Heart left ventricle (tissue), 16 donors: ENCODE results near the gene SLC46A3. TPM values are rescaled to one million over a fixed set of nuclear protein-coding genes. Genes with fewer than 3 reads are reported as not detected.
A peak's percentile ranks its signal among the peaks of the same experiment; 100 is the strongest.
"Not testable (repeated sequence)": the region's sequence is repeated elsewhere in the genome, so short reads cannot be mapped to it uniquely, and the experiment has no call there.

Source experiments
- ATAC-seq, 4 donors: fragments of 200-7000 bp; cut with Tn5 transposase; one replicate each; pipeline ENCODE4 v1.9.1; 2020 to 2022; ENCODE audit warnings: moderate library complexity in 4 of 4, mild to moderate bottlenecking in 3 of 4, moderate number of reproducible peaks in 1 of 4
- DNase-seq, 5 donors: peaks; one replicate each; pipeline ENCODE4 v3.0.0-alpha.2; 2020
- H3K27ac ChIP-seq, 12 donors: fragments of 200-600 bp; sonication (generic) in 4 of 12; one replicate each; pipeline versions ENCODE4 v1.5.0 to v1.8.0; 2016 to 2022; ENCODE audit warnings: mild to moderate bottlenecking in 2 of 12
- H3K27me3 ChIP-seq, 9 donors: fragments of 200-600 bp; sonication (generic) in 2 of 9; one replicate each; pipeline versions ENCODE4 v1.5.1 to v1.8.0; 2016 to 2022; ENCODE audit warnings: mild to moderate bottlenecking in 3 of 9
- H3K36me3 ChIP-seq, 9 donors: fragments of 200-600 bp; sonication (generic) in 2 of 9; one replicate each; pipeline versions ENCODE4 v1.5.0 to v1.8.0; 2018 to 2022; ENCODE audit warnings: mild to moderate bottlenecking in 2 of 9
- H3K4me1 ChIP-seq, 12 donors: fragments of 200-600 bp; sonication (generic) in 4 of 12; one replicate each; pipeline versions ENCODE4 v1.5.0 to v1.8.0; 2016 to 2022; ENCODE audit warnings: mild to moderate bottlenecking in 3 of 12
- H3K4me3 ChIP-seq, 12 donors: fragments of 200-600 bp; sonication (generic) in 4 of 12; one replicate each; pipeline versions ENCODE4 v1.5.0 to v1.8.0; 2017 to 2022; ENCODE audit warnings: mild to moderate bottlenecking in 9 of 12, moderate library complexity in 4 of 12
- H3K9me3 ChIP-seq, 12 donors: fragments of 200-600 bp; sonication (generic) in 4 of 12; one replicate each; pipeline versions ENCODE4 v1.5.0 to v1.8.0; 2016 to 2022; ENCODE audit warnings: mild to moderate bottlenecking in 1 of 12
- POLR2A ChIP-seq, 2 donors: fragments of 450-650 bp; IDR thresholded peaks; one replicate each; pipeline ENCODE4 v1.6.1; 2017; ENCODE audit warnings: antibody characterized with exemption in 2 of 2, mild to moderate bottlenecking in 2 of 2, moderate library complexity in 2 of 2
- WGBS, 4 donors: extraction: QIAGEN DNeasy Blood & Tissue Kit in 2 of 4; methylation state at CpG; one replicate each; pipeline versions ENCODE4 v1.1.5 to v1.1.7; 2013 to 2018; 5-methylcytosine and 5-hydroxymethylcytosine counted together
- intact Hi-C, 10 donors: fragments of 100-400 bp; cut with DNase I; formaldehyde crosslinking; loops; one replicate each; pipeline versions ENCODE4 v1.11.1 to v1.14.2; 2022
- polyA plus RNA-seq, 2 donors: library from polyadenylated mRNA; stranded (reverse); fragments of 200-250 nt; gene quantifications; one replicate each; pipeline ENCODE4 v1.2.3, GENCODE V29; 2013
- total RNA-seq, 9 donors: library from RNA; depleted of rRNA in 2 of 9; stranded (reverse); fragments of >200 nt in 2 of 9; fragmentation: NEBNext Ultra II Directional in 3 of 9; extraction: Animal tissue kit (Norgen Biotek cat#: 25700) in 3 of 9; gene quantifications; one replicate each; pipeline versions ENCODE4 v1.1.0 to v1.2.4, GENCODE V29; 2016 to 2023
- TF ChIP-seq, protein P1 (sequence below), 12 donors: fragments of 200-600 bp; sonication (generic) in 4 of 12; IDR thresholded peaks; one replicate each; pipeline versions ENCODE4 v1.5.0 to v1.8.0; 2018 to 2022; ENCODE audit warnings: antibody characterized with exemption in 12 of 12, mild to moderate bottlenecking in 5 of 12
- donor health status: ischemic (EF 13 %, LVEDD 7.1; RV severe dilation, severe dysfunction).
- donor health status: healthy with polysubstance abuse.
- donor health status: DM: no; HTN: yes; CAD: no.
- donor health status: DM: no; HTN: no; CAD: no.
- donor health status: ischemic (EF 25% LVEDD 6.9; RV normal size, moderate dysfunction).
- donor health status: ischemic (EF 25% LVEDD 5.7; RV mildly dilated, moderate dysfunction).
- donor health status: healthy.
- donor health status: DM: yes; HTN: yes; CAD: no.
- donor health status: ischemic (EF 35%, LVEDD 5.7; RV mildly dilated, moderate dysfunction).
- donor health status: nonischemic (EF 11% LVEDD 7.7; RV severe dilation, severe dysfunction).
- donor health status: DM: yes; HTN: yes; CAD: no.
- donor health status: PGD.
- donor health status: ischemic (EF 29% LVEDD 5.4; RV normal size, mild dysfunction).
- donor health status: nonischemic (EF 23%, LVEDD 6.1; RV moderate dilation, normal function).

SLC46A3 gene
- total and polyA plus RNA-seq, 11 donors, result 11.1 to 18.1 (median 16.2) TPM

DNA sequence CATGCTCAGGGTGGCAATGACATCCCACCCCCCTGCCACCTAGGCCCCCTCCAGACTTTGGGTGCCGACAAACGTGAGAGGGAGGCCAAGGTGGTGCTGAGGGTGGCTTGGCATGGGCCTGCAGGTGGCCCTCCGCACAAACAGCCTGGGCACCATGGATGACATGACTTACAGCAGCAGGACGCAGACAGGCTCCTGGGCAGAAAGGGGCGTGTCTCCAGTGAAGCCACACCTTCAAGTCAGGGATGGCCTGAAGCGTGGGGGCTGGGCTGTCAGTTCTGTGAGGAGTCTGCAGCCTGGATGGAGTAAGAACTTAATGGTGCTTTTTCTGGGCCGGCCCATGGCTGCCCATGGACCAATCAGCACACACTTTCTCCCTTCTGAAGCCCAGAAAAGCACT lies 34.5 kb downstream of the SLC46A3 start:
- intact Hi-C loops, result loop anchor here in 5 of 10 donors (5.0 to 10.0 kb wide), 3 partner anchors 108 to 113 kb away; no protein-coding TSS in a partner anchor
- 53 to 63% (median 57%) methylated on average over 5 to 7 of the region's 7 CpGs for WGBS, 4 donors
- ATAC-seq (no peak), DNase-seq (no peak)
- H3K9me3 ChIP-seq, result peaks cover 0 to 29% (median 0%) of the 10 kb centered on the region in 12 donors
- H3K27me3 ChIP-seq, result no peaks in the 10 kb centered on the region
- H3K4me1 ChIP-seq, result no peaks in the 10 kb centered on the region
- TF ChIP-seq POLR2A (IDR thresholded peaks at IDR 0.05), result no peak
- TF ChIP-seq, protein P1, sequence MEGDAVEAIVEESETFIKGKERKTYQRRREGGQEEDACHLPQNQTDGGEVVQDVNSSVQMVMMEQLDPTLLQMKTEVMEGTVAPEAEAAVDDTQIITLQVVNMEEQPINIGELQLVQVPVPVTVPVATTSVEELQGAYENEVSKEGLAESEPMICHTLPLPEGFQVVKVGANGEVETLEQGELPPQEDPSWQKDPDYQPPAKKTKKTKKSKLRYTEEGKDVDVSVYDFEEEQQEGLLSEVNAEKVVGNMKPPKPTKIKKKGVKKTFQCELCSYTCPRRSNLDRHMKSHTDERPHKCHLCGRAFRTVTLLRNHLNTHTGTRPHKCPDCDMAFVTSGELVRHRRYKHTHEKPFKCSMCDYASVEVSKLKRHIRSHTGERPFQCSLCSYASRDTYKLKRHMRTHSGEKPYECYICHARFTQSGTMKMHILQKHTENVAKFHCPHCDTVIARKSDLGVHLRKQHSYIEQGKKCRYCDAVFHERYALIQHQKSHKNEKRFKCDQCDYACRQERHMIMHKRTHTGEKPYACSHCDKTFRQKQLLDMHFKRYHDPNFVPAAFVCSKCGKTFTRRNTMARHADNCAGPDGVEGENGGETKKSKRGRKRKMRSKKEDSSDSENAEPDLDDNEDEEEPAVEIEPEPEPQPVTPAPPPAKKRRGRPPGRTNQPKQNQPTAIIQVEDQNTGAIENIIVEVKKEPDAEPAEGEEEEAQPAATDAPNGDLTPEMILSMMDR (IDR thresholded peaks at IDR 0.05), result no peak
- H3K27ac ChIP-seq, result no peak overlapping the region
- H3K4me3 ChIP-seq, result no peak overlapping the region
- H3K36me3 ChIP-seq, result peaks cover 0 to 21% (median 12%) of the 10 kb centered on the region in 9 donors

DNA sequence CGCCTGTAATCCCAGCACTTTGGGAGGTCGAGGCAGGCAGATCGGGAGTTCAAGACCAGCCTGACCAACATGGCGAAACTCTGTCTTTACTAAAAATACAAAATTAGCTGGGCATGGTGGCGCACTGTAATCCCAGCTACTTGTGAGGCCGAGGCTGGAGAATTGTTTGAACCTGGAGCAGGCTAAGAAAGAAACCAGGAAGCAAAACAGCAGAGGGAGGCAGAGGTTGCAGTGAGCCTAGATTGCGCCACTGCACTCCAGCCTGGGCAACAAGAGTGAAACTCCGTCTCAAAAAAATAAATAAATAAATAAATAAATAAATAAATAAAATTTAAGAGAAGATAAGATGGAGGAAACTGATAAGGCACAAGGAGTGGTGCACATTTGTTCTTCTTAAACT lies 35.6 kb downstream of the SLC46A3 start:
- not testable (repeated sequence) for H3K4me3 ChIP-seq, H3K4me1 ChIP-seq, DNase-seq, H3K27ac ChIP-seq, H3K27me3 ChIP-seq, ATAC-seq
- intact Hi-C loops, result loop anchor here in 5 of 10 donors (5.0 to 10.0 kb wide), 3 partner anchors 109 to 114 kb away; no protein-coding TSS in a partner anchor
- WGBS, 4 donors, result 84 to 91% (median 86%) methylated on average over 8 of the region's 8 CpGs
- Histone ChIP-seq H3K9me3 (peaks cover 0 to 18% (median 0%) of the 10 kb centered on the region in 12 donors), H3K36me3 (peaks cover 0 to 32% (median 23%) of the 10 kb centered on the region in 9 donors)

DNA sequence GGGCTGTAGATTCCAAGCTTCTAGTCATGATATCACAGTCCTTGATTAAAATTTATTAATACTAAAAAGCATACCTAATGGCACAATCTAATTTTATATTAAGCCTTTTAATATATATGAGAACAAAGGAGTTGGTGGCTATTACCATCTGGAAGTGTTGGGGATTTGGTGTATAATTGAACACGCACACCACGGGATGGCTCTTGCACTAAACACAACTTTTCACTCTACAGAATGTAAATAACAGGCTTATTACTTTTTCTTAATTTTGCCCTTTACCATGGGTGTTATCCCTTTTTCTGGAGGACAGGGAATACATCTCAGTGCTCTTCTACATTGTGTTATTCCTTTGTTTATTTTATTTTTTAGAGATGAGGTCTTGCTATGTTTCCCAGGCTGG lies 38.2 kb downstream of the SLC46A3 start:
- Histone ChIP-seq H3K27ac (no peak overlapping the region), H3K27me3 (no peaks in the 10 kb centered on the region), H3K36me3 (peaks cover 0 to 58% (median 50%) of the 10 kb centered on the region in 9 donors), H3K4me1 (no peaks in the 10 kb centered on the region), H3K4me3 (no peak overlapping the region), H3K9me3 (no peaks in the 10 kb centered on the region)
- DNase-seq (no peak), ATAC-seq (no peak)
- TF ChIP-seq, protein P1 (IDR thresholded peaks at IDR 0.05), result no peak
- TF ChIP-seq POLR2A (IDR thresholded peaks at IDR 0.05), result no peak
- WGBS, 4 donors, result 69 to 98% (median 94%) methylated on average over 2 of the region's 2 CpGs
- intact Hi-C loops, result loop anchor here in 5 of 10 donors (5.0 to 10.0 kb wide), 3 partner anchors 112 to 117 kb away; no protein-coding TSS in a partner anchor

DNA sequence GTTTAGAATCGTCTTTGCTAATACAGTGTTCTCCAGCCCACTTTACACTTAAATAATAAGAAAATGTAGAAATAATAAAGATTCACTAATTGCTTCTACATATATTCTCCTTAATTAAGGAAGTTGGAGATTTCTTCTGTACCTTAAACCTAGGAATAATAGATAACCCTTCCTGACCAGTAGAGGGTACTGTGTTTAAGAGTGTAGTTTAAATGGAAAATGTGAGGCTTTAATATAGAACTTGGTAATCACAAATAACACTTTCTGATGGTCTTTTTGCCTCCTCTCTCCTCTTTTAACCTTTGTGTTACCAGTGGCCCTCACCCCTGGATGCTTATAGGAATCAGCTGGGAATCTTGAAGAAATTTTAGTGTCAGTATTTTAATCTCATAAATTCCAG lies 39.1 kb downstream of the SLC46A3 start:
- intact Hi-C loops, result loop anchor here in 9 of 10 donors (2.0 to 10.0 kb wide), 4 partner anchors 113 to 118 kb away; no protein-coding TSS in a partner anchor

More for the DNA sequence above, 39.1 kb downstream of the SLC46A3 start:
- WGBS, 4 donors, result 76 to 86% (median 79%) methylated on average over 1 of the region's 1 CpG
- H3K36me3 ChIP-seq, result peaks cover 0 to 68% (median 59%) of the 10 kb centered on the region in 9 donors
- H3K9me3 ChIP-seq, result no peaks in the 10 kb centered on the region
- no peak overlapping the region for H3K4me3 ChIP-seq
- TF ChIP-seq, protein P1 (IDR thresholded peaks at IDR 0.05), result peak in 11 of 12 donors; percentile 8 to 51 (median 37)
- TF ChIP-seq POLR2A (IDR thresholded peaks at IDR 0.05), result no peak
- no peaks in the 10 kb centered on the region for H3K4me1 ChIP-seq
- ATAC-seq (peak in 1 of 4 donors; percentile 48), DNase-seq (no peak)
- H3K27ac ChIP-seq, result no peak overlapping the region
- no peaks in the 10 kb centered on the region for H3K27me3 ChIP-seq
